ENCODE measurements around the gene SART1.

Gene SART1, protein sequence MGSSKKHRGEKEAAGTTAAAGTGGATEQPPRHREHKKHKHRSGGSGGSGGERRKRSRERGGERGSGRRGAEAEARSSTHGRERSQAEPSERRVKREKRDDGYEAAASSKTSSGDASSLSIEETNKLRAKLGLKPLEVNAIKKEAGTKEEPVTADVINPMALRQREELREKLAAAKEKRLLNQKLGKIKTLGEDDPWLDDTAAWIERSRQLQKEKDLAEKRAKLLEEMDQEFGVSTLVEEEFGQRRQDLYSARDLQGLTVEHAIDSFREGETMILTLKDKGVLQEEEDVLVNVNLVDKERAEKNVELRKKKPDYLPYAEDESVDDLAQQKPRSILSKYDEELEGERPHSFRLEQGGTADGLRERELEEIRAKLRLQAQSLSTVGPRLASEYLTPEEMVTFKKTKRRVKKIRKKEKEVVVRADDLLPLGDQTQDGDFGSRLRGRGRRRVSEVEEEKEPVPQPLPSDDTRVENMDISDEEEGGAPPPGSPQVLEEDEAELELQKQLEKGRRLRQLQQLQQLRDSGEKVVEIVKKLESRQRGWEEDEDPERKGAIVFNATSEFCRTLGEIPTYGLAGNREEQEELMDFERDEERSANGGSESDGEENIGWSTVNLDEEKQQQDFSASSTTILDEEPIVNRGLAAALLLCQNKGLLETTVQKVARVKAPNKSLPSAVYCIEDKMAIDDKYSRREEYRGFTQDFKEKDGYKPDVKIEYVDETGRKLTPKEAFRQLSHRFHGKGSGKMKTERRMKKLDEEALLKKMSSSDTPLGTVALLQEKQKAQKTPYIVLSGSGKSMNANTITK

DNA sequence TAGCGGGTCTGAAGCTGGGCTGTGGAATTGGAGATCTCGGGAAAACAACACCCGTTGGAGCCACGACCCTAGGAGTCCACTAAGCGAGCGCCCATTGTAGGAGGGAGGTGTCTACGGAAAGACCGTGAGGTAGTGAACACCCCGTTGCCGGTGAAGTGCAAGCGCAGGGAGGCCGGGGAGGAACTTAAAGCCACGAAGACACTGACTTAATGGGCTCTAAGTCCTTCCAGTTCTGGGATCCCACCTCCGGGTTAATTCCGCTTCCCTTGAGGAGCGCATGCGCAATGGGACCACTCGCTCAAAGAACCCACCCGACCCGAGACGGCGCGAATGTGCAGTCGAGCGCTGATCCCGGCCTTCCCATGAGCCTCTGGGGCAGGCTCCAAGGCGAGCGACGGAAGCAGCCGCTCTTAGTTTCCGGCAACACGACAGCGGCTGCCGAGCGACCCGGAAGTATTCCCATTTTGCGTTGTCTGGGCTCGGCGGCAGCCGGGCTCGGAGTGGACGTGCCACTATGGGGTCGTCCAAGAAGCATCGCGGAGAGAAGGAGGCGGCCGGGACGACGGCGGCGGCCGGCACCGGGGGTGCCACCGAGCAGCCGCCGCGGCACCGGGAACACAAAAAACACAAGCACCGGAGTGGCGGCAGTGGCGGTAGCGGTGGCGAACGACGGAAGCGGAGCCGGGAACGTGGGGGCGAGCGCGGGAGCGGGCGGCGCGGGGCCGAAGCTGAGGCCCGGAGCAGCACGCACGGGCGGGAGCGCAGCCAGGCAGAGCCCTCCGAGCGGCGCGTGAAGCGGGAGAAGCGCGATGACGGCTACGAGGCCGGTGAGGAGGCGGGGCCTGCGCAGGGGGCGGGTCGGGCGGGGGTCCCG lies at the start of gene SART1:
SART1 (plus strand) TSS at position 468 of the 874 bp plus-strand sequence; CDS start at position 515, 47 bp downstream.
- peak; percentile 94 for DNase-seq (ENCODE audit: low read depth in 2 of 2)

DNA sequence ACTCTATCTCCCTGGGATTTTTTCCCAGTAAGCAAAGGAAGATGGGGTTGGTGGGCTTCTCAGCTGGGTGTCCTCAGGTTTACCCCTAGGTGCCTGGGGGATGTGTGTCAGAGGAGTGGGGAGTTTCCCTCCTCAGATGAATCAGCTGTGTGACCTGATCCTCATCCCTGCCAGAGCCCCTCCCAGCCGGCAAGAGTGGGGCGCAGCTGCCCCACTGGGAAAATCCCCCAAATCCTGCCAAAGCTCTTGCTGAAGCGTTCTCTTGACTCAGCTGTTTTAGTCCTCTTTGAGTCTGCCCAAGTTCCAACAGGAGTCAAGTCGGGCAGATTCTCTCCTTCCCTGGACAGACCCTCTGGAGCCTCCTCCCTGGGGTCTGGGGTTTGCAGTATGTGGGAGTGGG lies 48.7 kb upstream of the SART1 start:
- DNase-seq (ENCODE audit: low read depth in 2 of 2), result no peak

DNA sequence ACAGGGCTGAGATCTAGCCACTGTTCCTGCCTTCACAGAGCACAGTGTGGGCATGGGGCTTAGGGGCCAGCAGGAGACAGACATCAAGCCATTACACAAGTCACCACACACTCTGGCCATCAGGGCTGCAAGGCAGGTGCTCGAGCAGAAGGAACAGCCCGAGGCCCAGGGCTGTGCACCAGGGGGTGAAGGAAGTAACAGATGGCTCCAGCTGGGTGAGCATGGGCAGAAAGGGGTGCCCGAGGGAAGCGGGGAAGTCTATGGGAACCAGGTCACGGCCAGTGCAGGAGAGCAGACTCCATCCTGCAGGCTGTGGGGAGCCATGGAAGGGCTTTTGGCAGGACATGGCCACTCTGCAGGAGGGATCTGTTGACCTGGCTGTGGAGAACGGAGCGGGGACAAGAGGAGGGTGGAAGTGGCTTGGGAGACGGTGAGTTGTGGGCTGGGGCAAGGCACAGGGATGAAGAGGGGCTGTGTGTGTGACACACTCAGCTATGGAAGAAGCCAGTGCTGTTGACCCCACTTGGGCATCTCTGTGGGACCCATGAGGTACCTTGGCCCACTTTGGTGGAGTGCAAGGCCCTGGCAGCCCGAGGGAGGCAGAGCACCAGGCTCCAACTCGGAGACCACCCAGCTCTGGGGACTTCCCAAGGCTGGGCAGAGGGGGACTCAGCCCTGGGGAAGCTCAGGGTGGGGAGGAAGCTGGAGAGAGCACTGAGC lies 46.3 kb upstream of the SART1 start:
- DNase-seq (ENCODE audit: low read depth in 2 of 2), result no peak

DNA sequence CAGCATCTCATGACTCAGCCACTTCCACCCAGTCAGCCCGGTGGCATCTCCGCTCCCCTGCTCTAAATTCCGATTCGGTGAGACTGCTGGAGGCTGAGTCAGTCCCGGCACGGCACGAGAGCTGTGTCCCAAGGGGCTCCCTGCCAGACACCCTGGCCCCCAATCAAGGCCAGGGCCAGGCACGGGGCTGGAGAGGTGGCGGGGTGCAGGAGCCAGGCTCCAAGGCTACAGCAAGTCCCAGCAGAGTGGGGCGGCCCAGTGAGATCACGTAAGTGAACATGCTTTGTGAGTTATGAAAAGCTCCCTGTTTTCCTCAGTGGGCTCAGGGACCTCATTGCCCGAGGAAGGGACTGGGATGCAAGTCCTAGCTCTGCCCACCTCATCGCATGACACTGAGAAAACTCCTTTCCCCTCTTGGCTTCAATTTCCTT lies 45.7 kb upstream of the SART1 start:
- peak; percentile 89 to 92 for DNase-seq (ENCODE audit: low read depth in 2 of 2)

DNA sequence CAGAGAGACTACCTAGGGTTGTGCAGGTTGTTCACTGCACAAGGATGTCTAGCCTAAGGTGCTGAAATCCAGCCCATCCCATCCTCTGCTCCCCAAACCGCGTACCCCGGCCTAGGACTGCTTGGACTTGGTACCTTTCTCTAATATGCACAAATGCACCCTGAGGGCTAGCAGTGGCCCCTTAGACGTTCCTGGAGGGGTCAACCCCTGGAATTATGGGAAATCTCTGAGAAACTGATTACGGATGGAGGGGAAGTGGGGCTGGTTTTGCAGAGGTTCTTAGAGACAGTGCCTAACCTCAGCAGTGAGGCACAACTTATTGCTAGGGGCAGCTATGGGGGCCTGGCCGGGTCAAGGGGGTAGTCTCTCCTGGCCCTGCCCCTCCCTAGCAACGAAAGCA lies 45.1 kb upstream of the SART1 start:
- no peak for DNase-seq (ENCODE audit: low read depth in 2 of 2)

DNA sequence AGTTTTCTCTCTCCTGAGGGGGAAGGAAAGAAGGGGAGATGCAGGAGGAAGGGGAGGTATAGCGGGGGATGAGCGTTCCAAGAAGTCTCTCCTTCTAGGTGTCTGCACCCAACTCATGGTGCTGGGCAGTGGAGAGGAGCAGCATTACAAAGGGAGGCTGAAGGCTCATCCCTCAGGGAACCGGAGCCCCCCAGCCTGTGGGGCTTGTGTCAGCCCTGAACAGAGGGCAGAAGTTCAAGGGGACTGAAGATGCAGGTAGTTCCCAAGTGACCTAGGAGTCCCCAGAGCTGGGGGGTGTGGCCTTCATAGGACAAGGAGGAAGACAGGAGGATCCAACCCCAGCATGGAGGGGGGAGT lies 44.5 kb upstream of the SART1 start:
- no peak for DNase-seq (ENCODE audit: low read depth in 2 of 2)

DNA sequence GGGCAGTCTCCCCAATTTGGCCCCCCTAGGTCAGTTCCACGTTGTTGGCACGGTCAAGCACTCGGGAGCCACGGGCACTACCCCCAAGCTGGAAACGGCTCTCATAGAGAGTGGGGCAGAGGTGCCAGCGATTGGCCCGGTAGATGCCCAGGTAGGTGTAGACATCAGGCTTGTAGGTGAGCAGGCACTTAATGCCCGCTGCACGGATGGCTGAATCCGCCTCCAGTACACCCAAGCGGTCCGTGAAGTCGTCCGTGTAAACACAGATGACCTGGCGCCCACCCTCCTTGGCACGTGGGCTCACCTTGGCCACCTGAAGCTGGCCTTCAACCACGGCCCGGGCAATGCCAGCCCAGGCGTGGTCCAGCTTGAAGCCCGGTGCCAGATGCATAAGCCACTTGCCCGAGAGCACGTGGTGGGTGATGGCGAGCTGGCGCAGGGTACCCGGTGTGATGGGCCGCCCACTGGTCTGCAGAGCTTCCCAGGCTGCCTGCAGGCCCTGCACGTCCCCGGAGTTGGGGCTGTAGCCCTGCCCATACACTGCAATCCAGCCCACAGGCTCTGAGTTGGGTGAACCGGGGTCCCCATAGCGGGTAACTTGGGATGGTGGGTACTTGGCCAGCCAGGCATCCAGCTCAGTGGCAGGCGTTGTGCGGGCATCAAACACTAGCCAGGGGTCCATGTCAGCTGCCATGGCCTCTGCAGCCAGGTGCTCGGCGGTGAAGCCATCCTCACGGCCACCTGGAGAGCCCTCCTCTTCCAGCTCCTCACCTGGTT lies 43.9 kb upstream of the SART1 start:
- DNase-seq (ENCODE audit: low read depth in 2 of 2), result no peak

DNA sequence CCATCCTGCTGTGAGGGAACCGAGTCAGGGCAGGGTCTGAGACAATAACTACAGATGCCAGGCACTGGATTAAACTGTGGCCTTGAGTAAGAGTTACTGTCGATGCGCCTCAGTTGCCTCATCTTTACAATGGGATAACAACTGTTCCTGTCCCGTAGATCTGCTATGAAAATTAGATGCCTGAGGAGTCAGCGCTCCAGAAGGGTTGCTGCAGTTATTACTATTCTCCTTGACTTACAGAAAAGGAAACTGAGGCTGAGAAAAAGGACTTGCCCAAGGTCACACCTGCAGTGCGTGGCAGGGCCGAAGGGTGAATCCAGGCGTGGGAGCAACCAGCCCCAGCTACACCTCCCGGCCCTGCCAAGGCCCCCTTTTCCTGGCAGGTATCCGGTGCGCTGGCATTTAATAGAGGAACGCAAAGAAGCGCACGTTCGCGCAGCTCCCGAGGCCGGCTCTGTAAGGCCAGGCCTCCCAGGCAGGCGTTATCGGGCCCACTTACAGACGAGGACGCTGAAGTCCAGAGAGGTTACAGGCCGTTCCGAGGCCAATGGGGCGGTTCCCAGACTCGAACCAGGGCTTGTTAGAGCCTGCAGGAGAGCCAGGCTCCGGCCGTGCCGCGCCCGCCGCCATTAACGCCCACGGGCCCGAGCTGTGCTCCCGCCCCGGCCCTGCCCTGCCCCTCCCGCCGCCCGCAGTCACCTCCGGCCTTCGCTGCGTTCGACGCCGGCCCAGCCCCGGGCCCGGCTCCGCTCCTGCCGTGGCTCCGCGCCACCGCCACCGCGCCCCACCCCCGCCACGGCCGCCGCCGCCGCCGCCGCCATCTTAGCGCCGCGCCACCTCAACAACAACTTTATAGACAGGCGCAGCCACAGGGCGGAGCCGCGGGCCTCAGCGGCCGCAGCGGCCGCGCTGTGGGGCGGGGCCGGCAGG lies 43.1 kb upstream of the SART1 start, which contains the start of gene C11orf68:
C11orf68 (minus strand) TSS at position 852 of the 930 bp plus-strand sequence; CDS start at position 821, 31 bp downstream.
- DNase-seq (ENCODE audit: low read depth in 2 of 2), result no peak

DNA sequence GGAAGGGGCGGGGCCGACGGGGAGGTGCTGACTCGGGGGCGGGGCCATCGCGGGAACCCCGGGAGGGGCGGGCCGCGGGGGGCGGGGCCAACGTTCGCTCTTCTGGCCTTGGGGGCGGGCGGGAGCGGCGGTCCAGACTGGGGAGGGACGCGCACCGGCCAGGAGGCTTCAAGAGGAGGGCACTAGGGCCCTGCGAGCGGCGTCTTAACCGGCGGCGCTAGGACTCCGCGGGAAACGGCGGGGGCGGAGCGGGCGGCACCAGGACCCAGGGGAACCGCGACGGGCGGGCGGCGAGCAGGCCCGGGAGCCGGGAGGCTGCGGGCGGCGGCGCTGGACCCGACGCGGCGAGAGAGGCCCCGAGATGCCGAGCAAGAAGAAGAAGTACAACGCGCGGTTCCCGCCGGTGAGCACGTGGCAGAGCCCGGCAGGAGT lies 42.4 kb upstream of the SART1 start, which contains the start of gene DRAP1:
DRAP1 (plus strand) TSS at position 286 of the 432 bp plus-strand sequence; CDS start at position 362, 76 bp downstream.
- DNase-seq (ENCODE audit: low read depth in 2 of 2), result peak; percentile 96 to 97

DNA sequence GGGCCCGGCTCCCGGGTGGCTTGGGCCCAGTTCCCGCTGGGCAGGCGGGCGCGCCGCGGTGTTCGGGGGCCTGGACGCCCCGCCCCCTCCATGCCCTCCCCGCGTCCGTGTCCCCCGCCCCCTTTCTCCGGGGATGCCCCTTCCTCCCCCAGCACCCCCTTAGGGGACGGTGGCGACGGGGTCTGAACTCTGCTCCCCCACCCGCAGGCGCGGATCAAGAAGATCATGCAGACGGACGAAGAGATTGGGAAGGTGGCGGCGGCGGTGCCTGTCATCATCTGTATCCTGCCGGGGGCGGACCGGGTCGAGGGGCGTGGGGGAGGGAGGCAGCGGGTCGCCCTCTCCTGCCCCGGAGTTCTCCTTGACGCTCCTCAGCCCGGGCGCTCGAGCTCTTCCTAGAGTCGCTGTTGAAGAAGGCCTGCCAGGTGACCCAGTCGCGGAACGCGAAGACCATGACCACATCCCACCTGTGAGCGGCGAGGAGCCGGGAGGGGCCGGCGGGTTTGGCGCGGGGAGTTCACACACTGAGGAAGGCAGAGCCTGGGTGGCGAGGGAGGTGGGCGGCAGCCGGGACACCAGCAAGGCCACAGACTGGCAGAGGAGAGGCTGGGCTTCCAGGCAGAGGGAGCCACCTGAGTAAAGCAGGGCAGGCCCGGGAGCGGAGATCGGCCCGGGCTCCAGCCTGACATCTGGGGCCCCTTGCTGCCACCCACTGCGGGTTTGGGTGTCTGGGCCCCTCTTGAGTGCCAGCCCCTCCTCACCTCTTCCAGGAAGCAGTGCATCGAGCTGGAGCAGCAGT lies 41.8 kb upstream of the SART1 start:
- DNase-seq (ENCODE audit: low read depth in 2 of 2), result no peak

DNA sequence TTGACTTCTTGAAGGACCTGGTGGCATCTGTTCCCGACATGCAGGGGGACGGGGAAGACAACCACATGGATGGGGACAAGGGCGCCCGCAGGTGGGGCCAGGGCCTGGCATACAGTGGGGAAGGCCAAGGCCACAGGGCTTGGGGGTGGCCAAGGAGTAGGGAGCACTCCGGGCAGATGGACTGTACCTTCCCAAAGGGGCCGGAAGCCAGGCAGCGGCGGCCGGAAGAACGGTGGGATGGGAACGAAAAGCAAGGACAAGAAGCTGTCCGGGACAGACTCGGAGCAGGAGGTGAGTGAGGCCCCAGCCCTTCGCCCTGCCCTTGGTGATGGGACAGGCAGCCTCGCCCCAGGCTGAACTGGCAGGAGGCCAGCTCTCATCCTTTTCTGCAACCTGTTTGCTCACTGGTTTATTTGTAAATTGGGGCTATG lies 41.1 kb upstream of the SART1 start:
- DNase-seq (ENCODE audit: low read depth in 2 of 2), result no peak

DNA sequence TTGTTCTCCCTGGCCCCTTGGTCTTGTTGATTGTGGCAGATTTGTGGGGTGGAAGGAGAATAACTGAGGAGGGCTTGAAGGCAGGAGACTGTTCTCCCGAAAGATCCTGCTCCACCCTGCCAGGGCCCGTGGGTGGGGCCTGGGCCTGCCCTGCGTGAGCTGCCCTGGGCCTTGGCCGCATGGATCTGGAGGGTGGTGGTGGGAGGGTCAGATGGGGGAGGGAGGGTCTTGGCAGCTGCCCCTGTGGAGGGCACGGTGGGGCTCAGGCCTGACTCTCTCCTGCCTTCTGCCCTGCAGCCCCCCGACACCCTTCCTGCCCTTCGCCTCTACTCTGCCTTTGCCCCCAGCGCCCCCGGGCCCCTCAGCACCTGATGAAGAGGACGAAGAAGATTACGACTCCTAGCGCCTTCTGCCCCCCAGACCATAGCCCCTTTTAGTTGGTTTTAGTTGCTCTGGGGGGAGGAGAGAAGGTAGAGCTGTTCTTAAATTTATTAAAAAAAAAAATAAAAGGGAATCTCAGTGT lies 40.4 kb upstream of the SART1 start:
- no peak for DNase-seq (ENCODE audit: low read depth in 2 of 2)

DNA sequence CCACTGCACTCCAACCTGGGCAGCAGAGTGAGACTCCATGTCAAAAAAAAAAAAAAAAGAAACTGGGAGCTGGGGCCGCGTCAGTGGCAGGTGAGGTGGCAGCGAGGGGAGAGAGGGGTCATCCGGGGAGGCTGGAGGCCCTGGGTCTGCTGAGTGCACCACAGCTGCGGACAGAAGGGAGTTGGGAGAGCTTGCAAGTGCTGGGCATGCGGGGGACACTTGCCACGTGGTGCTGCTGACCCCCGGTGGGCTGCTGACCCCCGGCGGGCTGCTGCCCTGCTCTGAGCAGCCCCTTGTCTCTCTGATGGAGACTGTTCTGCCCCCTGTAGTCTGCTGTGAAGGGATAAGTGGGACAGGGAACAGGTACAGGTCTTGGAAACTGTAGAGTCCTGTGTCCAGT lies 39.7 kb upstream of the SART1 start:
- no peak for DNase-seq (ENCODE audit: low read depth in 2 of 2)

DNA sequence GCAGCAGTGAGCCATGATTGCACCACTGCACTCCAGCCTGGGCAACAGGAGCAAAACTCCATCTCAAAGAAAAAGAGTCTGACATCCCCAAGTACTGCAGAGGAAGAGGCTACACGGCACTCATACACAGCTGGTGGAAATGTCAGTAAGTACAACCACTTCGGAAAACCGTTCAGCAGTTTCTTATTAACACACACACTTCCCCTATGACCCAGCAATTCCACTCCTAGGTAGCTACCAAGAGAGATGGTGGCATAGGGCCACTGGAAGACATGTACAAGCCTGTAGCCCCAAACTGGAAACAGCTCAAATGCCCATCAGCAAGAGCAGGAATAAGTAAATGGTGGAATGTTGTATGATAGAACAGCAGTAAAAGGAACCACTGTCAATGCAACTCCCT lies 39.0 kb upstream of the SART1 start:
- no peak for DNase-seq (ENCODE audit: low read depth in 2 of 2)

DNA sequence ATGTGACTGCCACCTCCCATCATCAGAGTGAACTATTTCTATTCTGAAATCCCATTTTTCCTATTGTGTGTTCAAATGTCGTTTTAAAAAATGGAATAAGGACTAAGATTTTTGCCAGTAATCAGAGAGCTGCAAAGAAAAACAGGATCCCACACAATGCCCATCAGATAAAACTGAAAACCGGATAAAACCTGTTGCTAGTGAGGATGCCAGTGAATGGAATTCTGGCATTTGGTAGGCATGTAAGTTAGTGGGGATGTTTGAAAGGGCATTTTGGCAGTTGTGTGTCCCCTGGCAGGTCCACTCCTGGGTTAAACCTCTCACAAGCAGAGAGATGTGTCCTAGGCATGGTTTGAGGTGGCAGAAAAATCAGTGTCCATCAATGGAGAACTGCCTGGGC lies 36.1 kb upstream of the SART1 start:
- DNase-seq (ENCODE audit: low read depth in 2 of 2), result no peak

DNA sequence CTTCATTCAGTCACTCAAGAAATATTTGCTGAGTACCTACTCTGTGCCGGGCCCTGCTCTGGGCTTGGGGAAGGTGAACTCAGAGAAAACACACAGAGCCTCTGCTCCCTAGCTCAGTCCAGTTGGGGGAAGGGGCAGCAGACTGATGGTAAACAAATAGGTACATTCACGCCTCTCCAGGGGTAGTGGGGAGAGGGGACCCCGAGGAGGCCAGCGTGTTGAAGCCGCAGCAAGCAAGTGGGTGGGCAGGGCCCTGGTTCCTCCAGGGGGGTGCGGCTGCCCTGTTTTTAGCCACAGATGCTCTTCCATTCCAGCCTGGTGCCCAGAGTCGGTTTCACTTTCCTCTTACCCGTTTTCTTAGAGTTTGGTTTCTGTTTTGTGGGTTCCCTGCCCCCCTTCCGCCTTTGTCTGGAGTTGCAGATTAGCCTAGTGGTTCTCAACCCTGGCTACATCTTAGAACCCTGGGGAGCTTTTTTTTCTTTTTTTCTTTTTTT lies 33.6 kb upstream of the SART1 start:
- no peak for DNase-seq (ENCODE audit: low read depth in 2 of 2)

DNA sequence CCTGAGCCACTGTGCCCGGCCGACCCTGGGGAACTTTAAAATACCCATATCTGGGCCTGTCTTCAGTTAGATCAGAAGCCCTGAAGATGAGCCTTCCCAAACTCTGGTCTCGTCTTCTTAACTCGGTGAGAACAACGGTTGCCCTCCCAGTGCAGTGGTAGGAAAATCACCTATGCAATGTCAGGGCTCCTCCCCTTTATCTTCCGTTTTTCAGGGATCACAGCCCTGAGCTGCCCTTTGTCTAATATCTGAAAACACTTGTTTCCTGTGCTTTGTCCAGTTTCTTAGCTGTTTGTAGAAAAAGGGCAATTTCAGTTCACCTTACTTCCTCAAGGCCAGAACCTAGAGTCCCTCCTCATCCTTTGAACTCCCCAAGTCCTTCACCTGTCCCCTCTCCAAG lies 32.9 kb upstream of the SART1 start:
- no peak for DNase-seq (ENCODE audit: low read depth in 2 of 2)
